ENCODE data around the gene CPLANE1.

CPLANE1 gene

GRCh38 chr5:37211661-37212060 lies 37.5 kb downstream of the CPLANE1 start:
- Histone ChIP-seq H3K9me3 (ENCODE audit: control insufficient read depth in 1 of 2, low read length in 2 of 2) (no peaks in the 10 kb centered on the region), H3K9ac (ENCODE audit: low read depth in 1 of 2, low read length in 2 of 2) (no peak overlapping the region), H3K36me3 (ENCODE audit: control insufficient read depth in 1 of 2, insufficient read depth in 2 of 2, low read length in 2 of 2) (peaks cover 0 to 4% of the 10 kb centered on the region in 2 donors), H3K4me3 (ENCODE audit: low read depth in 1 of 2, low read length in 2 of 2) (no peak overlapping the region), H3K4me1 (ENCODE audit: control insufficient read depth in 1 of 2, insufficient read depth in 2 of 2, low read length in 2 of 2) (peaks cover 5 to 6% of the 10 kb centered on the region in 2 donors), H3K27ac (ENCODE audit: low read depth, low read length) (no peak overlapping the region), H3K27me3 (ENCODE audit: control insufficient read depth in 1 of 2, insufficient read depth in 2 of 2, low read length in 2 of 2) (no peaks in the 10 kb centered on the region)

DNA sequence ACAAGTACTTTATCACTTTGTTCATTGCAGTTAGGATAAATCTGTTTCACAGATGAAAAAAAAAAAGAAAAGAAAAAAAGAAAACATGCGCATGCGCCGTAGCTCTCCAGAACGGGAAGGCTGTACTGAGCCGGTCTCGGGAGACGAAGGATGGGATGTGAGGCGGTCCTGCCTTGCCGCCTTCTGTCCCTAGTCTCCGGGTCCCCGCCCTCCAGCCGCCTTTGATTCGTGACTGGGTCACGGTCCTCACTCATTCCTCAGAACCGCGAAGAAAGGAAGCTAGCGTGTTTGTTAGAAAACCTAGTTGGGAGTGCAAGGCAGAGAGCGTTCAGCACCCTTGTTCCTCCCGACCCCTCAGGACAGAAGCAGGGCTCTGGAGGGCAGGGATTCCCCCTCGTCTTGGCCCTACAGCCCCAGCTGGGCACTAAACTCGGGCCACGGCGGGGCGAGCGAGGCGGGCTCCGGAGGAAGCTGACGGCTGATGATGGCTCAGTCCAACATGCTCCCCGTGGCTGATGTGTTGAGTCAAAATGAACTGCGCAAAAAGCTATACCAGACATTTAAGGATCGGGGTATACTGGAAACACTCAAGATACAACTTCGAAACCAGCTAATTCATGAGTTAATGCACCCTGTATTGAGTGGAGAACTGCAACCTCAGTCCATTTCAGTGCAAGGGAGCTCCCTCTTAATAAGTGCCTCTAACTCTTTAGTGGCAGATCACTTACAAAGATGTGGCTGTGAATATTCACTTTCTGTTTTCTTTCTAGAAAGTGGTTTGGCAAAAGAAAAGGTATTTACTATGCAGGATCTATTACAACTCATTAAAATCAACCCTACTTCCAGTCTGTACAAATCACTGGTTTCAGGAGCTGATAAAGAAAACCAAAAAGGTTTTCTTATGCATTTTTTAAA lies 40.0 kb downstream of the CPLANE1 start:
- H3K27ac ChIP-seq (ENCODE audit: low read depth, low read length) = no peak overlapping the region
- H3K36me3 ChIP-seq (ENCODE audit: control insufficient read depth in 1 of 2, insufficient read depth in 2 of 2, low read length in 2 of 2) = peaks cover 0 to 7% of the 10 kb centered on the region in 2 donors
- H3K4me3 ChIP-seq (ENCODE audit: low read depth in 1 of 2, low read length in 2 of 2) = peak overlapping the region; percentile 36 to 55
- H3K9me3 ChIP-seq (ENCODE audit: control insufficient read depth in 1 of 2, low read length in 2 of 2) = no peaks in the 10 kb centered on the region
- no peaks in the 10 kb centered on the region for H3K27me3 ChIP-seq (ENCODE audit: control insufficient read depth in 1 of 2, insufficient read depth in 2 of 2, low read length in 2 of 2)
- H3K9ac ChIP-seq (ENCODE audit: low read depth in 1 of 2, low read length in 2 of 2) = no peak overlapping the region
- no peaks in the 10 kb centered on the region for H3K4me1 ChIP-seq (ENCODE audit: control insufficient read depth in 1 of 2, insufficient read depth in 2 of 2, low read length in 2 of 2)

DNA sequence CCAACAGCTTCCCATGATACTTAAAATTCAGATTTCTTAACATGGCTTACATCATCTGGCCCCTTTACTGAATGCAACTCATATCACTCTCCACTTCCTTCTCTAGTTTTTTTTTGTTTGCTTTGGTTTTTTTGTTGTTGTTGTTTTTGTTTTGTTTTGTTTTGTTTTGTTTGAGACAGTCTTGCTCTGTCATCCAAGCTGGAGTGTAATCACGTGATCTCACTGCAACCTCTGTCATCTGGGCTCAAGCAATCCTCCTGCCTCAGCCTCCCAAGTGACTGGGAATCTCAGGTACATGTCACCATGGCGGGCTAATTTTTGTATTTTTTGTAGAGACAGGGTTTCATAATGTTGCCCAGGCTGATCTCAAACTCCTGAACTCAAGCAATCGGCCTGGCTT lies 41.4 kb downstream of the CPLANE1 start:
- Histone ChIP-seq H3K9me3 (ENCODE audit: control insufficient read depth in 1 of 2, low read length in 2 of 2) (no peaks in the 10 kb centered on the region), H3K27ac (ENCODE audit: low read depth, low read length) (no peak overlapping the region), H3K36me3 (ENCODE audit: control insufficient read depth in 1 of 2, insufficient read depth in 2 of 2, low read length in 2 of 2) (peaks cover 0 to 6% of the 10 kb centered on the region in 2 donors), H3K27me3 (ENCODE audit: control insufficient read depth in 1 of 2, insufficient read depth in 2 of 2, low read length in 2 of 2) (no peaks in the 10 kb centered on the region), H3K9ac (ENCODE audit: low read depth in 1 of 2, low read length in 2 of 2) (no peak overlapping the region), H3K4me1 (ENCODE audit: control insufficient read depth in 1 of 2, insufficient read depth in 2 of 2, low read length in 2 of 2) (no peaks in the 10 kb centered on the region), H3K4me3 (ENCODE audit: low read depth in 1 of 2, low read length in 2 of 2) (no peak overlapping the region)

GRCh38 chr5:37206736-37207135 lies 42.4 kb downstream of the CPLANE1 start:
- Histone ChIP-seq H3K9me3 (ENCODE audit: control insufficient read depth in 1 of 2, low read length in 2 of 2) (no peaks in the 10 kb centered on the region), H3K27me3 (ENCODE audit: control insufficient read depth in 1 of 2, insufficient read depth in 2 of 2, low read length in 2 of 2) (no peaks in the 10 kb centered on the region), H3K4me1 (ENCODE audit: control insufficient read depth in 1 of 2, insufficient read depth in 2 of 2, low read length in 2 of 2) (no peaks in the 10 kb centered on the region), H3K36me3 (ENCODE audit: control insufficient read depth in 1 of 2, insufficient read depth in 2 of 2, low read length in 2 of 2) (peaks cover 0 to 3% of the 10 kb centered on the region in 2 donors), H3K4me3 (ENCODE audit: low read depth in 1 of 2, low read length in 2 of 2) (no peak overlapping the region), H3K9ac (ENCODE audit: low read depth in 1 of 2, low read length in 2 of 2) (no peak overlapping the region), H3K27ac (ENCODE audit: low read depth, low read length) (no peak overlapping the region)

DNA sequence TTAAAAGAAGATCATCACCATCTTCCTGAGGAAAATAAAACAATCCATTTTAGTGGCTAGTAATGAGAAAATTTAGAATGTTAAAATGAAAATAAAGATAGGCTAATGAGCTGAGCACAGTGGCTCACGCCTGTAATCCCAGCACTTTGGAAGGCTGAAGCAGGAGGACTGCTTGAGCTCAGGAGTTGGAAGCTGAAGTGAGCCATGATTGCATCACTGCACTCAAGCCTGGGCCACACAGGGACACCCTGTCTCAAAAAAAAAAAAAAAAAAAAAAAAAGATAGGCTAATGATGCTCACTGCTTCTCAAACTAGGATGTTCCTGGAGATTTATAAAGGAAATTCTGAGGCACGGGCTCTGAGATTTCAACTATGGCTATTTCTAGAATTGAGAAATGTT lies 50.3 kb downstream of the CPLANE1 start:
- Histone ChIP-seq H3K27ac (ENCODE audit: low read depth, low read length) (no peak overlapping the region), H3K27me3 (ENCODE audit: control insufficient read depth in 1 of 2, insufficient read depth in 2 of 2, low read length in 2 of 2) (no peaks in the 10 kb centered on the region), H3K4me1 (ENCODE audit: control insufficient read depth in 1 of 2, insufficient read depth in 2 of 2, low read length in 2 of 2) (peaks cover 6 to 8% of the 10 kb centered on the region in 2 donors), H3K36me3 (ENCODE audit: control insufficient read depth in 1 of 2, insufficient read depth in 2 of 2, low read length in 2 of 2) (peaks cover 0 to 7% of the 10 kb centered on the region in 2 donors), H3K9me3 (ENCODE audit: control insufficient read depth in 1 of 2, low read length in 2 of 2) (no peaks in the 10 kb centered on the region), H3K9ac (ENCODE audit: low read depth in 1 of 2, low read length in 2 of 2) (no peak overlapping the region), H3K4me3 (ENCODE audit: low read depth in 1 of 2, low read length in 2 of 2) (no peak overlapping the region)

DNA sequence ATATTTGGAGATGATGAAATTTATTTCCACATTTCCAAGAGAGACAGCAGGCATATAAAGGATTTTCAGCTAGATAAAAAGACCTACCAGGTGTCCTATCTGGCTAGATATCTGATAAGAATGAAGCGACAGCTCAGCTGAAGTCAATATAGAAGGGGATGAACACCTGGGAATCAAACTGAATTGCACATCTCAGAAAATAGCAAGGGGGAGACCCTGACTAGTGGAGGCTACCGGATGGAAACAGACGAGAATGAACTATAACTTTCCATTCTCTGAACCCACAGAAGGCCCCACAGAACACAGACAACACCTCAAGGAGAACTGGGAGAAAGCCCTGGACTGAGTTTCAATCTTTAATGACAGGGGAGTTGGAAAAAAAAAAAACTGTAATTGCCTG lies 51.1 kb downstream of the CPLANE1 start:
- H3K36me3 ChIP-seq (ENCODE audit: control insufficient read depth in 1 of 2, insufficient read depth in 2 of 2, low read length in 2 of 2) = peaks cover 0 to 7% of the 10 kb centered on the region in 2 donors
- H3K9ac ChIP-seq (ENCODE audit: low read depth in 1 of 2, low read length in 2 of 2) = no peak overlapping the region
- peak overlapping the region in 1 of 2 donors; percentile 26 for H3K4me3 ChIP-seq (ENCODE audit: low read depth in 1 of 2, low read length in 2 of 2)

GRCh38 chr5:37197340-37198050 lies 51.7 kb downstream of the CPLANE1 start:
- H3K27me3 ChIP-seq (ENCODE audit: control insufficient read depth in 1 of 2, insufficient read depth in 2 of 2, low read length in 2 of 2) = no peaks in the 10 kb centered on the region
- H3K36me3 ChIP-seq (ENCODE audit: control insufficient read depth in 1 of 2, insufficient read depth in 2 of 2, low read length in 2 of 2) = peaks cover 0 to 7% of the 10 kb centered on the region in 2 donors
- no peak overlapping the region for H3K27ac ChIP-seq (ENCODE audit: low read depth, low read length)
- H3K9me3 ChIP-seq (ENCODE audit: control insufficient read depth in 1 of 2, low read length in 2 of 2) = no peaks in the 10 kb centered on the region
- H3K4me3 ChIP-seq (ENCODE audit: low read depth in 1 of 2, low read length in 2 of 2) = peak overlapping the region in 1 of 2 donors; percentile 41
- H3K9ac ChIP-seq (ENCODE audit: low read depth in 1 of 2, low read length in 2 of 2) = no peak overlapping the region
- H3K4me1 ChIP-seq (ENCODE audit: control insufficient read depth in 1 of 2, insufficient read depth in 2 of 2, low read length in 2 of 2) = peaks cover 6 to 8% of the 10 kb centered on the region in 2 donors

More for the DNA sequence above, 51.1 kb downstream of the CPLANE1 start:
- H3K27me3 ChIP-seq (ENCODE audit: control insufficient read depth in 1 of 2, insufficient read depth in 2 of 2, low read length in 2 of 2) = no peaks in the 10 kb centered on the region
- no peaks in the 10 kb centered on the region for H3K9me3 ChIP-seq (ENCODE audit: control insufficient read depth in 1 of 2, low read length in 2 of 2)
- H3K27ac ChIP-seq (ENCODE audit: low read depth, low read length) = no peak overlapping the region
- peaks cover 6 to 8% of the 10 kb centered on the region in 2 donors for H3K4me1 ChIP-seq (ENCODE audit: control insufficient read depth in 1 of 2, insufficient read depth in 2 of 2, low read length in 2 of 2)

GRCh38 chr5:37190592-37190991 lies 58.6 kb downstream of the CPLANE1 start:
- Histone ChIP-seq H3K27ac (ENCODE audit: low read depth, low read length) (no peak overlapping the region), H3K4me3 (ENCODE audit: low read depth in 1 of 2, low read length in 2 of 2) (no peak overlapping the region), H3K27me3 (ENCODE audit: control insufficient read depth in 1 of 2, insufficient read depth in 2 of 2, low read length in 2 of 2) (no peaks in the 10 kb centered on the region), H3K9ac (ENCODE audit: low read depth in 1 of 2, low read length in 2 of 2) (no peak overlapping the region), H3K4me1 (ENCODE audit: control insufficient read depth in 1 of 2, insufficient read depth in 2 of 2, low read length in 2 of 2) (no peaks in the 10 kb centered on the region), H3K36me3 (ENCODE audit: control insufficient read depth in 1 of 2, insufficient read depth in 2 of 2, low read length in 2 of 2) (peaks cover 0 to 15% of the 10 kb centered on the region in 2 donors), H3K9me3 (ENCODE audit: control insufficient read depth in 1 of 2, low read length in 2 of 2) (no peaks in the 10 kb centered on the region)

GRCh38 chr5:37189355-37189754 lies 59.8 kb downstream of the CPLANE1 start:
- Histone ChIP-seq H3K27me3 (ENCODE audit: control insufficient read depth in 1 of 2, insufficient read depth in 2 of 2, low read length in 2 of 2) (no peaks in the 10 kb centered on the region), H3K9me3 (ENCODE audit: control insufficient read depth in 1 of 2, low read length in 2 of 2) (no peaks in the 10 kb centered on the region), H3K4me3 (ENCODE audit: low read depth in 1 of 2, low read length in 2 of 2) (no peak overlapping the region), H3K4me1 (ENCODE audit: control insufficient read depth in 1 of 2, insufficient read depth in 2 of 2, low read length in 2 of 2) (no peaks in the 10 kb centered on the region), H3K9ac (ENCODE audit: low read depth in 1 of 2, low read length in 2 of 2) (no peak overlapping the region), H3K27ac (ENCODE audit: low read depth, low read length) (no peak overlapping the region), H3K36me3 (ENCODE audit: control insufficient read depth in 1 of 2, insufficient read depth in 2 of 2, low read length in 2 of 2) (peaks cover 0 to 9% of the 10 kb centered on the region in 2 donors)

GRCh38 chr5:37187465-37187977 lies 61.7 kb downstream of the CPLANE1 start:
- H3K4me3 ChIP-seq (ENCODE audit: low read depth in 1 of 2, low read length in 2 of 2) = no peak overlapping the region
- H3K27me3 ChIP-seq (ENCODE audit: control insufficient read depth in 1 of 2, insufficient read depth in 2 of 2, low read length in 2 of 2) = no peaks in the 10 kb centered on the region
- no peak overlapping the region for H3K27ac ChIP-seq (ENCODE audit: low read depth, low read length)
- no peak overlapping the region for H3K9ac ChIP-seq (ENCODE audit: low read depth in 1 of 2, low read length in 2 of 2)
- no peaks in the 10 kb centered on the region for H3K4me1 ChIP-seq (ENCODE audit: control insufficient read depth in 1 of 2, insufficient read depth in 2 of 2, low read length in 2 of 2)
- peaks cover 4 to 8% of the 10 kb centered on the region in 2 donors for H3K36me3 ChIP-seq (ENCODE audit: control insufficient read depth in 1 of 2, insufficient read depth in 2 of 2, low read length in 2 of 2)
- no peaks in the 10 kb centered on the region for H3K9me3 ChIP-seq (ENCODE audit: control insufficient read depth in 1 of 2, low read length in 2 of 2)
